Measurements from ENCODE around the gene CYB561A3.
A peak's percentile ranks its signal among the peaks of the same experiment; 100 is the strongest.

GRCh38 chr11:61392981-61393595 is 31.4 kb upstream of the CYB561A3 start:
- TF ChIP-seq CTCF (IDR thresholded peaks at IDR 0.05; ENCODE audit: poor library complexity) (peak; percentile 36), EZH2 (IDR thresholded peaks at IDR 0.05; ENCODE audit: borderline replicate concordance) (no peak), EZH2phosphoT487 (IDR thresholded peaks at IDR 0.05; ENCODE audit: low read depth, severe bottlenecking, unreplicated experiment) (no peak)
